Ramos (cell line): Measurements from ENCODE around the gene SOX5.
"Not testable (repeated sequence)": the region's sequence is repeated elsewhere in the genome, so short reads cannot be mapped to it uniquely, and the experiment has no call there.

Source experiments
- in situ Hi-C: fragments of 300-500 bp; cut with MboI; formaldehyde crosslinking; loops from one replicate; pipeline ENCODE4 v1.14.3; 2022; ENCODE audit warnings: low sequenced_read_pairs; ENCODE audit not compliant: unreplicated experiment

The SOX5 gene

GRCh38 chr12:23519444-23519843 lies 430.0 kb downstream of the SOX5 start:
- in situ Hi-C loops = not testable (repeated sequence)

- in situ Hi-C loops = not testable (repeated sequence)
Measured at GRCh38 chr12:23515785-23516184, 433.7 kb downstream of the SOX5 start.

GRCh38 chr12:23510484-23510883 lies 439.0 kb downstream of the SOX5 start:
- in situ Hi-C loops = no loop called here

- in situ Hi-C loops = not testable (repeated sequence)
Measured at GRCh38 chr12:23509832-23510231, 439.6 kb downstream of the SOX5 start.

- in situ Hi-C loops = not testable (repeated sequence)
Measured at GRCh38 chr12:23507785-23508184, 441.7 kb downstream of the SOX5 start.

GRCh38 chr12:23505736-23506135 lies 443.7 kb downstream of the SOX5 start:
- in situ Hi-C loops = not testable (repeated sequence)

- in situ Hi-C loops = no loop called here
Measured at GRCh38 chr12:23504641-23505399, 444.6 kb downstream of the SOX5 start.

GRCh38 chr12:23504043-23504442 lies 445.4 kb downstream of the SOX5 start:
- in situ Hi-C loops = no loop called here

GRCh38 chr12:23503544-23503943 lies 445.9 kb downstream of the SOX5 start:
- in situ Hi-C loops = no loop called here

- in situ Hi-C loops = no loop called here
Measured at GRCh38 chr12:23502259-23502658, 447.2 kb downstream of the SOX5 start.

- in situ Hi-C loops = no loop called here
Measured at GRCh38 chr12:23495472-23495871, 454.0 kb downstream of the SOX5 start.

- in situ Hi-C loops = no loop called here
Measured at GRCh38 chr12:23493672-23494071, 455.8 kb downstream of the SOX5 start.

- in situ Hi-C loops = not testable (repeated sequence)
Measured at GRCh38 chr12:23491029-23491428, 458.4 kb downstream of the SOX5 start.

GRCh38 chr12:23488130-23488529 lies 461.3 kb downstream of the SOX5 start:
- in situ Hi-C loops = no loop called here

- in situ Hi-C loops = no loop called here
Measured at GRCh38 chr12:23484238-23484637, 465.2 kb downstream of the SOX5 start.

- in situ Hi-C loops = no loop called here
Measured at GRCh38 chr12:23482571-23482970, 466.9 kb downstream of the SOX5 start.
